HEK293 (cell line): ENCODE data around the gene NF2.

Source experiments
- CTCF ChIA-PET: fragments of 350-600 bp; formaldehyde crosslinking; extraction: SDS; loops from one replicate; lab custom pipeline; 2021; ENCODE audit warnings: antibody characterized with exemption; lab: Yijun Ruan, JAX
- POLR2A ChIA-PET: fragments of 300-600 bp; formaldehyde crosslinking; extraction: SDS; loops from one replicate; lab custom pipeline; 2020; ENCODE audit warnings: antibody characterized with exemption, inconsistent platforms; lab: Yijun Ruan, JAX
- H3K27ac ChIP-seq: fragments of 200-500 bp; sonication (Bioruptor generic); 2 replicates; pipeline ENCODE4 v1.5.1; 2014; ENCODE audit warnings: low read depth, low read length, control low read depth, inconsistent platforms; ENCODE audit errors: extremely low read depth
- H3K36me3 ChIP-seq, 2 experiments: fragments of 200-500 bp in 1 of 2; sonication (Bioruptor generic) in 1 of 2; 1 replicate in 1 of 2; 2 replicates in 1 of 2; pipeline ENCODE4 v1.5.1; 2014 to 2017; ENCODE audit warnings: inconsistent platforms in 2 of 2, low read length in 2 of 2; ENCODE audit not compliant: control insufficient read depth in 2 of 2, insufficient read depth in 1 of 2
- H3K4me1 ChIP-seq: fragments of 200-500 bp; sonication (Bioruptor generic); 2 replicates; pipeline ENCODE4 v1.5.1; 2014; ENCODE audit warnings: mild to moderate bottlenecking, low read length, inconsistent platforms; ENCODE audit not compliant: control insufficient read depth, insufficient read depth
- H3K4me3 ChIP-seq: 2 replicates; pipeline ENCODE4 v1.5.1; 2011; ENCODE audit warnings: low read depth, mild to moderate bottlenecking, control low read depth, low read length, moderate library complexity
- H3K9me3 ChIP-seq: fragments of 200-500 bp; sonication (Bioruptor generic); 2 replicates; pipeline ENCODE4 v1.5.1; 2014; ENCODE audit warnings: low read depth, low read length, inconsistent platforms; ENCODE audit not compliant: control insufficient read depth, insufficient read depth
- GLI4 ChIP-seq: fragments of 450-650 bp; formaldehyde crosslinking; IDR thresholded peaks from 2 replicates; pipeline ENCODE4 v1.5.1; 2016; ENCODE audit warnings: missing biosample characterization, missing genetic modification characterization
- HOXA7 ChIP-seq: sonication (generic); formaldehyde crosslinking; IDR thresholded peaks from 2 replicates; pipeline ENCODE4 v1.8.1; 2022; ENCODE audit warnings: missing genetic modification reagents, borderline replicate concordance
- MYNN ChIP-seq: fragments of 450-650 bp; formaldehyde crosslinking; IDR thresholded peaks from 2 replicates; pipeline ENCODE4 v1.5.1; 2016; ENCODE audit warnings: missing biosample characterization, missing genetic modification characterization, borderline replicate concordance
- OSR2 ChIP-seq: fragments of 450-650 bp; formaldehyde crosslinking; IDR thresholded peaks from 2 replicates; pipeline ENCODE4 v1.5.1; 2016; ENCODE audit warnings: missing biosample characterization, missing genetic modification characterization
- SCRT2 ChIP-seq: fragments of 450-650 bp; formaldehyde crosslinking; IDR thresholded peaks from 2 replicates; pipeline ENCODE4 v1.5.1; 2016; ENCODE audit warnings: missing biosample characterization, missing genetic modification characterization
- SP2 ChIP-seq: fragments of 450-650 bp; formaldehyde crosslinking; IDR thresholded peaks from 2 replicates; pipeline ENCODE4 v1.5.1; 2016; ENCODE audit warnings: missing biosample characterization, missing genetic modification characterization
- ZBTB49 ChIP-seq: fragments of 450-650 bp; formaldehyde crosslinking; IDR thresholded peaks from 2 replicates; pipeline ENCODE4 v1.5.1; 2016; ENCODE audit warnings: missing biosample characterization, missing genetic modification characterization, low read depth
- ZEB2 ChIP-seq: fragments of 450-650 bp; formaldehyde crosslinking; IDR thresholded peaks from 2 replicates; pipeline ENCODE4 v1.5.1; 2016; ENCODE audit warnings: missing biosample characterization, missing genetic modification characterization
- ZFHX2 ChIP-seq: fragments of 450-650 bp; formaldehyde crosslinking; conservative IDR thresholded peaks from 2 replicates; pipeline ENCODE4 v1.5.1; 2016; ENCODE audit warnings: missing biosample characterization, missing genetic modification characterization
- ZFP41 ChIP-seq: fragments of 450-650 bp; formaldehyde crosslinking; IDR thresholded peaks from 2 replicates; pipeline ENCODE4 v1.5.1; 2016; ENCODE audit warnings: missing biosample characterization, missing genetic modification characterization, borderline replicate concordance
- ZNF23 ChIP-seq: fragments of 450-650 bp; formaldehyde crosslinking; IDR thresholded peaks from 2 replicates; pipeline ENCODE4 v1.5.1; 2016; ENCODE audit warnings: missing biosample characterization, missing genetic modification characterization, borderline replicate concordance
- ZNF239 ChIP-seq: fragments of 450-650 bp; formaldehyde crosslinking; IDR thresholded peaks from 2 replicates; pipeline ENCODE4 v1.5.1; 2016; ENCODE audit warnings: missing biosample characterization, missing genetic modification characterization
- ZNF302 ChIP-seq: fragments of 450-650 bp; formaldehyde crosslinking; IDR thresholded peaks from 2 replicates; pipeline ENCODE4 v1.5.1; 2016; ENCODE audit warnings: missing biosample characterization, missing genetic modification characterization, low read depth
- ZNF391 ChIP-seq: fragments of 450-650 bp; formaldehyde crosslinking; IDR thresholded peaks from 2 replicates; pipeline ENCODE4 v1.5.1; 2016; ENCODE audit warnings: low read depth, missing biosample characterization, missing genetic modification characterization, borderline replicate concordance
- ZNF398 ChIP-seq: fragments of 450-650 bp; formaldehyde crosslinking; IDR thresholded peaks from 2 replicates; pipeline ENCODE4 v1.5.1; 2017; ENCODE audit warnings: missing biosample characterization, missing genetic modification characterization
- ZNF423 ChIP-seq: fragments of 450-650 bp; formaldehyde crosslinking; IDR thresholded peaks from 2 replicates; pipeline ENCODE4 v1.5.1; 2016; ENCODE audit warnings: missing biosample characterization, missing genetic modification characterization
- ZNF488 ChIP-seq: fragments of 450-650 bp; formaldehyde crosslinking; IDR thresholded peaks from 2 replicates; pipeline ENCODE4 v1.5.1; 2016; ENCODE audit warnings: missing biosample characterization, missing genetic modification characterization
- ZNF501 ChIP-seq: fragments of 450-650 bp; formaldehyde crosslinking; IDR thresholded peaks from 2 replicates; pipeline ENCODE4 v1.5.1; 2016; ENCODE audit warnings: missing biosample characterization, missing genetic modification characterization
- ZNF514 ChIP-seq: fragments of 450-650 bp; formaldehyde crosslinking; IDR thresholded peaks from 2 replicates; pipeline ENCODE4 v1.5.1; 2016; ENCODE audit warnings: missing biosample characterization, missing genetic modification characterization
- ZNF561 ChIP-seq: fragments of 450-650 bp; IDR thresholded peaks from 2 replicates; pipeline ENCODE4 v1.5.1; 2018; ENCODE audit warnings: missing biosample characterization, missing genetic modification characterization, borderline replicate concordance
- ZNF600 ChIP-seq: fragments of 450-650 bp; formaldehyde crosslinking; IDR thresholded peaks from 2 replicates; pipeline ENCODE4 v1.5.1; 2016; ENCODE audit warnings: missing biosample characterization, missing genetic modification characterization
- ZNF623 ChIP-seq: fragments of 450-650 bp; formaldehyde crosslinking; IDR thresholded peaks from 2 replicates; pipeline ENCODE4 v1.5.1; 2016; ENCODE audit warnings: missing biosample characterization, missing genetic modification characterization
- ZNF747 ChIP-seq: fragments of 450-650 bp; formaldehyde crosslinking; IDR thresholded peaks from 2 replicates; pipeline ENCODE4 v1.5.1; 2016; ENCODE audit warnings: missing biosample characterization, missing genetic modification characterization

NF2 gene

GRCh38 chr22:29704528-29705285 lies 101.3 kb downstream of the NF2 start (continued):
- no peak for TF ChIP-seq ZNF747 (tag by site-specific recombination)
- peak; percentile 14; the same call in 1 of the 2 replicates for TF ChIP-seq ZFHX2 (tag by site-specific recombination)
- no peak for TF ChIP-seq SCRT2 (tag by site-specific recombination)
- TF ChIP-seq ZNF302 (tag by site-specific recombination): no peak
- no peak for TF ChIP-seq ZNF488 (tag by site-specific recombination)

GRCh38 chr22:29705651-29706050 lies 102.2 kb downstream of the NF2 start:
- no peaks in the 10 kb centered on the region for H3K36me3 ChIP-seq
- H3K27ac ChIP-seq: no peak overlapping the region
- ChIA-PET POLR2A (no interaction called here), CTCF (interaction anchor here (1.0 kb wide), 1 partner anchor 24 kb away, joined by 3 read pairs; no protein-coding TSS in a partner anchor)
- H3K4me3 ChIP-seq: no peak overlapping the region
- peaks cover 20% of the 10 kb centered on the region for H3K4me1 ChIP-seq
- TF ChIP-seq ZNF561 (tag by site-specific recombination) (no peak), MYNN (tag by site-specific recombination) (no peak), ZNF398 (tag by site-specific recombination) (no peak), SP2 (tag by site-specific recombination) (no peak), ZNF501 (tag by site-specific recombination) (no peak), ZNF23 (tag by site-specific recombination) (no peak), ZNF239 (tag by site-specific recombination) (no peak), OSR2 (tag by site-specific recombination) (no peak), ZNF600 (tag by site-specific recombination) (no peak), ZNF423 (tag by site-specific recombination) (no peak), ZNF514 (tag by site-specific recombination) (no peak), ZBTB49 (tag by site-specific recombination) (no peak), ZNF623 (tag by site-specific recombination) (no peak), ZEB2 (tag by site-specific recombination) (no peak), ZFP41 (tag by site-specific recombination) (no peak), ZNF391 (tag by site-specific recombination) (no peak), HOXA7 (CRISPR knock-in tag) (no peak), GLI4 (tag by site-specific recombination) (no peak)
- TF ChIP-seq, all 188 proteins: peak for 0
- H3K9me3 ChIP-seq: no peaks in the 10 kb centered on the region
